ENCODE measurements around the gene OR52B4. TPM values are rescaled to one million over a fixed set of nuclear protein-coding genes. Genes with fewer than 3 reads are reported as not detected.
"Not testable (repeated sequence)": the region's sequence is repeated elsewhere in the genome, so short reads cannot be mapped to it uniquely, and the experiment has no call there.

The OR52B4 gene
- total and polyA plus RNA-seq, 2 donors (not counting 1 experiment from before 2014, with no cell fraction given) = not detected

GRCh38 chr11:4334356-4334755 is 33.8 kb downstream of the OR52B4 start:
- H3K4me2 ChIP-seq (replicated peaks; ENCODE audit: low read depth, low read length, poor library complexity, severe bottlenecking); intact Hi-C loops (cut with micrococcal nuclease); H3K27me3 Mint-ChIP-seq; H3K9me3 Mint-ChIP-seq (ENCODE audit: insufficient read depth); H3K4me1 Mint-ChIP-seq; CTCF ChIA-PET; H3K27ac ChIP-seq (ENCODE audit: low read length in 2 of 2); H3K4me3 Mint-ChIP-seq; H3K4me3 ChIP-seq (ENCODE audit: control extremely low read depth in 1 of 5, extremely low read depth in 1 of 5, insufficient read depth in 1 of 5, low read depth in 2 of 5, low read length in 4 of 5); DNase-seq; H4K20me1 ChIP-seq (ENCODE audit: control insufficient read depth, insufficient read depth, low read length, poor library complexity, severe bottlenecking); H3K9me3 ChIP-seq (ENCODE audit: control extremely low read depth in 1 of 3, control insufficient read depth in 2 of 3, insufficient read depth in 1 of 3, low read length in 2 of 3); H3K9ac ChIP-seq (ENCODE audit: low read length); ATAC-seq (ENCODE audit: low read depth); H3K27ac Mint-ChIP-seq; H3K79me2 ChIP-seq (ENCODE audit: control insufficient read depth, insufficient read depth, low read length); H3K27me3 ChIP-seq (replicated peaks in 1 of 4; ENCODE audit: control extremely low read depth in 1 of 4, control insufficient read depth in 3 of 4, insufficient read depth in 4 of 4, low read length in 3 of 4); H2AFZ ChIP-seq (ENCODE audit: insufficient read depth, low read depth, low read length, poor library complexity, severe bottlenecking); H3K36me3 ChIP-seq (replicated peaks in 1 of 2; ENCODE audit: control extremely low read depth in 1 of 2, control insufficient read depth in 1 of 2, extremely low read depth in 1 of 2, insufficient read depth in 2 of 2, low read length in 1 of 2); POLR2A ChIA-PET; H3K4me1 ChIP-seq (ENCODE audit: control insufficient read depth in 2 of 2, insufficient read depth in 2 of 2, low read length in 2 of 2): not testable (repeated sequence)
- no CpG with 5 or more reads among the region's 28 CpGs for WGBS (ENCODE audit: insufficient coverage)

Other genes starting within 250 kb of the OR52B4 start
- gene TRIM21, start 25.3 kb upstream of the OR52B4 start, total RNA-seq = 26.7 and 30.9 TPM in 2 replicates
- 10.1 and 11.8 TPM in 2 replicates for gene TRIM21, start 25.3 kb upstream of the OR52B4 start, polyA plus RNA-seq
- gene OR52K2, start 80.9 kb upstream of the OR52B4 start, total RNA-seq = not detected in 2 replicates
- not detected in 2 replicates for gene OR52K2, start 80.9 kb upstream of the OR52B4 start, polyA plus RNA-seq
- gene OR52K1, start 114.3 kb upstream of the OR52B4 start, total RNA-seq = not detected in 2 replicates
- gene OR52K1, start 114.3 kb upstream of the OR52B4 start, polyA plus RNA-seq = not detected in 2 replicates
- gene OR52M1, start 176.8 kb upstream of the OR52B4 start, total RNA-seq = not detected in 2 replicates
- not detected in 2 replicates for gene OR52M1, start 176.8 kb upstream of the OR52B4 start, polyA plus RNA-seq
- gene OR52I2, start 213.4 kb upstream of the OR52B4 start, total RNA-seq = not detected in 2 replicates
- not detected in 2 replicates for gene OR52I2, start 213.4 kb upstream of the OR52B4 start, polyA plus RNA-seq
- not detected in 2 replicates for gene OR52I1, start 225.7 kb upstream of the OR52B4 start, total RNA-seq
- gene OR52I1, start 225.7 kb upstream of the OR52B4 start, polyA plus RNA-seq = not detected in 2 replicates
- gene TRIM68, start 239.8 kb upstream of the OR52B4 start, total RNA-seq = 19.8 and 21.7 TPM in 2 replicates
- gene TRIM68, start 239.8 kb upstream of the OR52B4 start, polyA plus RNA-seq = 5.6 and 7.6 TPM in 2 replicates